GM21576 (cell line): ENCODE data around the gene CNTNAP5.

Source experiments
- ATAC-seq: cut with Tn5 transposase; IDR thresholded peaks from one replicate; pipeline ENCODE4 v1.9.1; 2021; ENCODE audit warnings: mild to moderate bottlenecking, moderate library complexity; ENCODE audit not compliant: unreplicated experiment

Gene CNTNAP5

GRCh38 chr2:124875627-124876244, 850.6 kb downstream of the CNTNAP5 start:
- ATAC-seq, result no peak

GRCh38 chr2:124877141-124877577, 852.1 kb downstream of the CNTNAP5 start:
- no peak for ATAC-seq

- ATAC-seq, result no peak
Observed at GRCh38 chr2:124879640-124880039, 854.6 kb downstream of the CNTNAP5 start.

GRCh38 chr2:124880995-124881394, 855.9 kb downstream of the CNTNAP5 start:
- ATAC-seq, result no peak

GRCh38 chr2:124882423-124882822, 857.3 kb downstream of the CNTNAP5 start:
- no peak for ATAC-seq

- no peak for ATAC-seq
Observed at GRCh38 chr2:124883595-124883994, 858.5 kb downstream of the CNTNAP5 start.

- ATAC-seq, result no peak
Observed at GRCh38 chr2:124884315-124884714, 859.2 kb downstream of the CNTNAP5 start.

- ATAC-seq, result no peak
Observed at GRCh38 chr2:124886216-124886615, 861.1 kb downstream of the CNTNAP5 start.

GRCh38 chr2:124887466-124887865, 862.4 kb downstream of the CNTNAP5 start:
- ATAC-seq, result no peak

- ATAC-seq, result no peak
Observed at GRCh38 chr2:124888431-124888830, 863.3 kb downstream of the CNTNAP5 start.

- ATAC-seq, result no peak
Observed at GRCh38 chr2:124894199-124894598, 869.1 kb downstream of the CNTNAP5 start.

- no peak for ATAC-seq
Observed at GRCh38 chr2:124898827-124899226, 873.7 kb downstream of the CNTNAP5 start.

GRCh38 chr2:124908411-124908810, 883.3 kb downstream of the CNTNAP5 start:
- no peak for ATAC-seq

GRCh38 chr2:124911560-124911959, 886.5 kb downstream of the CNTNAP5 start:
- ATAC-seq, result no peak

GRCh38 chr2:124913868-124914267, 888.8 kb downstream of the CNTNAP5 start:
- no peak for ATAC-seq

GRCh38 chr2:124915567-124915966, 890.5 kb downstream of the CNTNAP5 start:
- no peak for ATAC-seq

GRCh38 chr2:124919296-124919695, 894.2 kb downstream of the CNTNAP5 start:
- ATAC-seq, result no peak

GRCh38 chr2:124920448-124920847, 895.4 kb downstream of the CNTNAP5 start:
- ATAC-seq, result no peak

- no peak for ATAC-seq
Observed at GRCh38 chr2:124921191-124921590, 896.1 kb downstream of the CNTNAP5 start.

GRCh38 chr2:124923097-124923496, 898.0 kb downstream of the CNTNAP5 start:
- no peak for ATAC-seq

- no peak for ATAC-seq
Observed at GRCh38 chr2:124933883-124934282, 908.8 kb downstream of the CNTNAP5 start.

- ATAC-seq, result no peak
Observed at GRCh38 chr2:124953921-124954320, 928.8 kb downstream of the CNTNAP5 start.

GRCh38 chr2:124959581-124959980, 934.5 kb downstream of the CNTNAP5 start:
- ATAC-seq, result no peak
